Uterus (tissue), 4 donors: ENCODE measurements around the gene NDUFA11. TPM values are rescaled to one million over a fixed set of nuclear protein-coding genes. Genes with fewer than 3 reads are reported as not detected.
"Not testable (repeated sequence)": the region's sequence is repeated elsewhere in the genome, so short reads cannot be mapped to it uniquely, and the experiment has no call there.

Experiments
- DNase-seq, 2 donors: peaks; one replicate each; pipeline ENCODE4 v3.0.0-alpha.2; 2019 to 2020
- H3K27ac ChIP-seq, 2 donors: fragments of 200-600 bp; sonication (generic); 1 replicate in 1 of 2; 2 replicates in 1 of 2; pipeline ENCODE4 v1.5.1; 2016 to 2018
- H3K27me3 ChIP-seq, 2 donors: fragments of 200-600 bp; sonication (generic); one replicate each; pipeline ENCODE4 v1.5.1; 2018 to 2019; ENCODE audit warnings: control low read depth in 1 of 2
- H3K36me3 ChIP-seq, 2 donors: fragments of 200-600 bp; sonication (generic); one replicate each; pipeline ENCODE4 v1.5.1; 2019; ENCODE audit warnings: control low read depth in 1 of 2
- H3K4me1 ChIP-seq, 2 donors: fragments of 200-600 bp; sonication (generic); one replicate each; pipeline ENCODE4 v1.5.1; 2018 to 2019; ENCODE audit warnings: control low read depth in 1 of 2
- H3K4me3 ChIP-seq, 2 donors: fragments of 200-600 bp; sonication (generic); 1 replicate in 1 of 2; 2 replicates in 1 of 2; pipeline ENCODE4 v1.5.1; 2018 to 2019; ENCODE audit warnings: mild to moderate bottlenecking in 1 of 2
- H3K9me3 ChIP-seq, 2 donors: fragments of 200-600 bp; sonication (generic); one replicate each; pipeline ENCODE4 v1.5.1; 2019; ENCODE audit warnings: control low read depth in 1 of 2
- CTCF ChIP-seq, 4 experiments: fragments of 200-600 bp in 2 of 4; fragments of 450-650 bp in 2 of 4; sonication (generic) in 2 of 4; IDR thresholded peaks; one replicate each; pipeline ENCODE4 v1.5.1; 2016 to 2019; ENCODE audit warnings: antibody characterized with exemption in 4 of 4, mild to moderate bottlenecking in 2 of 4, moderate library complexity in 1 of 4
- POLR2A ChIP-seq, 2 donors: fragments of 450-650 bp; IDR thresholded peaks; one replicate each; pipeline ENCODE4 v1.6.1; 2016; ENCODE audit warnings: antibody characterized with exemption in 2 of 2, mild to moderate bottlenecking in 1 of 2, moderate library complexity in 1 of 2
- intact Hi-C: fragments of 100-400 bp; cut with DNase I; formaldehyde crosslinking; loops from one replicate; pipeline ENCODE4 v1.15.1; 2023; ENCODE audit warnings: low total_unique reads
- total RNA-seq, 4 donors: library from RNA; depleted of rRNA in 3 of 4; stranded (reverse); fragments of >200 nt in 3 of 4; gene quantifications; one replicate each; pipeline versions ENCODE4 v1.1.0 to v1.2.4, GENCODE V29; 2014 to 2023
- donor health status: DM: yes; HTN: yes; CAD: no.

NDUFA11 gene
- total RNA-seq, 4 donors from 2014 or later: 68.7 to 261 (median 150) TPM

- H3K36me3 ChIP-seq: no peaks in the 10 kb centered on the region
- H3K9me3 ChIP-seq: no peaks in the 10 kb centered on the region
- no peak for DNase-seq
- intact Hi-C loops: no loop called here
- H3K4me3 ChIP-seq: no peak overlapping the region
- H3K4me1 ChIP-seq: peaks cover 0 to 7% of the 10 kb centered on the region in 2 donors
- no peak overlapping the region for H3K27ac ChIP-seq
- H3K27me3 ChIP-seq: no peaks in the 10 kb centered on the region
- TF ChIP-seq POLR2A (IDR thresholded peaks at IDR 0.05) (no peak), CTCF (IDR thresholded peaks at IDR 0.05) (no peak)
These were observed 12.0 kb downstream of the NDUFA11 start for GRCh38 chr19:5891572-5891937.

- H3K4me3 ChIP-seq: no peak overlapping the region
- DNase-seq: no peak
- peaks cover 0 to 7% of the 10 kb centered on the region in 2 donors for H3K4me1 ChIP-seq
- no peak overlapping the region for H3K27ac ChIP-seq
- no peaks in the 10 kb centered on the region for H3K27me3 ChIP-seq
- no peaks in the 10 kb centered on the region for H3K36me3 ChIP-seq
- intact Hi-C loops: no loop called here
- H3K9me3 ChIP-seq: no peaks in the 10 kb centered on the region
- no peak for TF ChIP-seq POLR2A (IDR thresholded peaks at IDR 0.05)
- no peak for TF ChIP-seq CTCF (IDR thresholded peaks at IDR 0.05)
These were observed 13.5 kb downstream of the NDUFA11 start for GRCh38 chr19:5890099-5890498.

- Histone ChIP-seq H3K27ac (no peak overlapping the region), H3K9me3 (no peaks in the 10 kb centered on the region), H3K27me3 (no peaks in the 10 kb centered on the region), H3K36me3 (no peaks in the 10 kb centered on the region), H3K4me3 (no peak overlapping the region), H3K4me1 (peaks cover 0 to 7% of the 10 kb centered on the region in 2 donors)
- intact Hi-C loops: no loop called here
- DNase-seq: no peak
- TF ChIP-seq CTCF (IDR thresholded peaks at IDR 0.05) (no peak), POLR2A (IDR thresholded peaks at IDR 0.05) (no peak)
These were observed 14.2 kb downstream of the NDUFA11 start for GRCh38 chr19:5889288-5889971.

DNA sequence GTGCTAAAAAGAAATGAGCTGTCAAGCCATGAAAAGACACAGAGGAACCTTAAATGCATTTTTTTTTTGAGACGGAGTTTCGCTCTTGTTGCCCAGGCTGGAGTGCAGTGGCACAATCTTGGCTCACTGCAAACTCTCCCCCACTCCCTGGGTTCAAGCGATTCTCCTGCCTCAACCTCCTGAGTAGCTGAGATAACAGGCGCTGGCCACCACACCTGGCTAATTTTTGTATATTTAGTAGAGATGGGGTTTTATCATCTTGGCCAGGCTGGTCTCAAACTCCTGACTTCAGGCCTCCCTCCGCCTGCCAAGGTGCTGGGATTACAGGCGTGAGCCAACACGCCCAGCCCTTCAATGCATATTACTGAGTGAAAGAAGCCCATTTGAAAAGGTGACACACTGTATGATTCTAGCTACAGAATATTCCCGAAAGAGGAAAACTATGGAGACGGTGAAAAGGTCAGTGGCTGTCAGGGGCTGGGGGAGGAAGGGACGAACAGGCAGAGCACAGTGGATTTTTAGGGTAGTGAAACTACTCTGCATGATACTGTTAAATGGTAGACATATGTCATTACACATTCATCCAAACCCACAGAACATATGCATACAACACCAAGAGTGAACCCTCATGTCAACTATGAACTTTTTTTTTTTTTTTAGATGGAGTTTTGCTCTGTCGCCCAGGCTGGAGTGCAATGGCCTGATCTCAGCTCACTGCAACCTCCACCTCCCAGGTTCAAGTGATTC lies 19.4 kb downstream of the NDUFA11 start:
- H3K4me1 ChIP-seq, H3K4me3 ChIP-seq, H3K9me3 ChIP-seq, H3K27ac ChIP-seq, H3K36me3 ChIP-seq, H3K27me3 ChIP-seq, DNase-seq, intact Hi-C loops: not testable (repeated sequence)

DNA sequence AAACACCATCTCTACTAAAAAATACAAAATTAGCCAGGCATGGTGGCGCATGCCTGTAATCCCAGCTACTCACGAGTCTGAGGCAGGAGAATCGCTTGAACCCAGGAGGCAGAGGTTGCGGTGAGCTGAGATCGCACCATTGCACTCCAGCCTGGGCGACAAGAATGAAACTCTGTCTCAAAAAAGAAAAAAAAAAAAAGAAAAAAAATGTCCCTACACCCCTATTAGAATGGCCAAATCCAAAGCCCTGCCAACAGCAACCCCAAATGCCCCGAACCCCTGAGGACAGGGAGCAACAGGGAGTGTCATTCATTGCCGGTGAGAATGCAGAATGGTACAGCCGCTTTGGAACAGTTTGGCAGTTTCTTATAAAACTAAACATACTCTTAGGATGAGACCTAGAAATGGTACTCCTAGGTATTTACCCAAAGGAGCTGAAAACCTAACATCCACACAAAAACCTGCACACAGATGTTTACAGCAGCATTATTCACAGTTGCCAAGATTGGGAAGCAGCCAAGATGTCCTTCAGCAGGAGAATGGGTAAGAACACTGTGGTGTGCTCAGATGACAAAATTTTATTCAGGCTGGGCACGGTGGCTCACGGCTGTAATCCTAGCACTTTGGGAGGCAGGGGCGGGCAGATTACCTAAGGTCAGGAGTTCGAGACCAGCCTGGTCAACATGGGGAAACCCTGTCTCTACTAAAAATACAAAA lies 20.3 kb downstream of the NDUFA11 start:
- DNase-seq, H3K4me3 ChIP-seq, H3K9me3 ChIP-seq, H3K4me1 ChIP-seq, H3K27me3 ChIP-seq, H3K27ac ChIP-seq, H3K36me3 ChIP-seq, intact Hi-C loops: not testable (repeated sequence)

DNA sequence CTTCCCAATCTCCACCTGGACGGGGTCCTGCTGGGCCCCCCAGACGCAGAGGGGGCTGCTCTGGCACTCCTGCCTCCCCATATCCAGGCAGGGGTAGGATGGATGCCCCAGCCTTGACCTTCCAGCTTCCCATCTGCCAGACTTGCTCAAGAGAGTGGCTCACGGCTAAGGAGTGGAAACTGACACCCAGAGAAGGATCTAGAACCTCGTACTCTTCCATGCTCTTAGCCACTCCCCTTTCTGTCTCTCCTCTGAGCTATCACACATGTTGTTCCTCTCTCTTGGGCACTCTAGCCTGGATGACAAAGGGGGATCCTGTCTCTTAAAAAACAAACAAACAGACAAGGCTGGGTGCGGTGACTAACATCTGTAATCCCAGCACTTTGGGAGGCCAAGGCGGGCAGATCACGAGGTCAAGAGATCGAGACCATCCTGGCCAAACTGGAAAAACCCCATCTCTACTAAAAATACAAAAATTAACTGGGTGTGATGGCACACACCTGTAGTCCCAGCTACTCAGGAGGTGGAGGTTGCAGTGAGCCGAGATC lies 21.1 kb downstream of the NDUFA11 start:
- H3K4me1 ChIP-seq: peaks cover 0 to 4% of the 10 kb centered on the region in 2 donors
- intact Hi-C loops: no loop called here
- H3K36me3 ChIP-seq: no peaks in the 10 kb centered on the region
- TF ChIP-seq CTCF (IDR thresholded peaks at IDR 0.05): no peak
- DNase-seq: no peak
- no peaks in the 10 kb centered on the region for H3K9me3 ChIP-seq
- no peaks in the 10 kb centered on the region for H3K27me3 ChIP-seq
- H3K27ac ChIP-seq: no peak overlapping the region
- H3K4me3 ChIP-seq: no peak overlapping the region
